ENCODE results near the gene CLSTN2.

CLSTN2 gene

DNA sequence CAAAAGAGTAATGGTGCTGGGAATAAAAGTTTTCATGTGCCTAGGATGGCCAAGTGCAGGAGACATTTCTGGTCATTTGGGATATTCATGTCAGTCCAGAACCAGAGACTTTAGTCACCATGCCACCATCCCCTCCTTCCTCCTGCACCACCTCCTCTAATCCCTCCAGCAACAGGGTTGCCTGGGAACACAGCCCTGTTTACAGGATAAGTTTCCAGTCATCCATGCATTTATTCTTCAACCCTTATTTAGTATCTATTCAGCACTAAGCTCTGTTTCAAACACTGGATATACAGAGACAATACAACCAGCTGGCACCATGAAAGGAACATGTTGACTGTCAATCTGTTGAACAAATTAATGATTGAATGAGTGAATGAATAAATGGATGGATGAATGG, 211.7 kb downstream of the CLSTN2 start:
- DNase-seq (ENCODE audit: low read depth, low spot score): no peak

DNA sequence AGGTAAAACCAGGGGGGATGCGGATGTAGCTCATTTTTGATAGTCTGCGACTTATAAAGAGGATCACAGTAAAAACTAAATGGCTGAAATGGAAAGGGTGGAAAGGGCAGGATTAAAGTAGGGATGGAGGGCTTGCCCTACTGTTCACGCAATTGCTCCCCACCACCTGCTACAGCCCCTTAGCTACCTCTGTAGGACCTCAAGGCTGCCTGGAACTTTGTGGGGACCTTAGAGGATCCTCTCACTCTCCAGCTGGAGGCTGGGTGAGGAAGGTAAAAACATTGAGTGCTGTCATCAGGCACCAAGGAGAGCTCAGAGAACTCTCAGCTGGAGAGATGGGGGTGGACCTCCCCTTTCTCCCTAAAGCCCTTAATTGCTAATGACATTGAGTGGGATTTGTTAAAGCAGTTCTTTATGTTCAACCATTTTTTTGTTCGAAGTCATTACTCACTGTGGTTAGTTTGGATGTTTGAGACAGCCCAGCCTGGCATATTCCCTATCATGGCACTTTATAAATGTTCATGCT, 213.0 kb downstream of the CLSTN2 start:
- DNase-seq (ENCODE audit: low read depth, low spot score): no peak

DNA sequence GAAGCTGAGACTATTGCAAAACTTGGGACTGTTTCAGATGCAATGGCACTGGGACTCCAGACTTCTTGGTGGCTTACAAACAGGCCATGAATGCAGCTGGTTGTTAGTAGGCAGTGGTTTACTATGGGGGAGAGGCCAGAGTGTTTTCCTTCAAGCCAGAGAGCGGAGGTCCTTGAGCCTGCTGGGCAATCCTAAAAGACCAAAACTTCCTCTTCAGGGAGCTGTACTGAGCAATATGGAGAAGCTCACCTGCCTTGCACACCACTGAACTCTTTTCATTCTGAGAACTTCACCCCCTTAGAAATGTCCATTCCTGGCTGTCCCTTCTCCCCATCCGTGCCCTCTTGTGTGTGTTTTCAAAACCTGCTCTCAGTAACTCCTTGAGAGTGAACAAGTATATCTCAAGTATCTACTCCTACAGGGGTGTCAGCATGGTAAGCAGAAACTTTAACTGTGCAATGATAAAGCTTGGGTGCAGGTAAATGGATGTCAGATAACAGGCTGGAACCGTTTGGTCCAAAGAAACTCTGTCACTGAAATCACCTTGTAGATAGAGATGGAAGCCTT, 213.9 kb downstream of the CLSTN2 start:
- DNase-seq (ENCODE audit: low read depth, low spot score): no peak

DNA sequence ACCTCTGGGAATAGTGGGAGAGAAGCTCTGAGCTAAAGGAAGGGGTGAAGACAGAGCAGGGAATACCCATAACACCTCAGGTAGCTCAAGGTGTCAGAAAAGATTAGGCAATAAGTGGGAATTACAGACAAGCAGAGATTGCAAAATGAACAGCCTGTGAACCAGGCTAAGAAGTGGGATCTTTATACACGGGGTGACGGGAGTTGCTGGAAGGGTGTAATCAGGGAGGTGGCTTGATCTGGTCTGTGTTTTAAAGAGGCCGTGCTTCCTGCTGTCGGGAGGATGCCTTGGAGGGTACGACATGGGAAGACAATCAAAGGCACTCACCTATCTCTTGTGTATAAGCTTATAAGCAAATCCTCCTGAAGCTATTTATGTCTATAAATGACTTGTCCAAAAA, 216.3 kb downstream of the CLSTN2 start:
- no peak for DNase-seq (ENCODE audit: low read depth, low spot score)

DNA sequence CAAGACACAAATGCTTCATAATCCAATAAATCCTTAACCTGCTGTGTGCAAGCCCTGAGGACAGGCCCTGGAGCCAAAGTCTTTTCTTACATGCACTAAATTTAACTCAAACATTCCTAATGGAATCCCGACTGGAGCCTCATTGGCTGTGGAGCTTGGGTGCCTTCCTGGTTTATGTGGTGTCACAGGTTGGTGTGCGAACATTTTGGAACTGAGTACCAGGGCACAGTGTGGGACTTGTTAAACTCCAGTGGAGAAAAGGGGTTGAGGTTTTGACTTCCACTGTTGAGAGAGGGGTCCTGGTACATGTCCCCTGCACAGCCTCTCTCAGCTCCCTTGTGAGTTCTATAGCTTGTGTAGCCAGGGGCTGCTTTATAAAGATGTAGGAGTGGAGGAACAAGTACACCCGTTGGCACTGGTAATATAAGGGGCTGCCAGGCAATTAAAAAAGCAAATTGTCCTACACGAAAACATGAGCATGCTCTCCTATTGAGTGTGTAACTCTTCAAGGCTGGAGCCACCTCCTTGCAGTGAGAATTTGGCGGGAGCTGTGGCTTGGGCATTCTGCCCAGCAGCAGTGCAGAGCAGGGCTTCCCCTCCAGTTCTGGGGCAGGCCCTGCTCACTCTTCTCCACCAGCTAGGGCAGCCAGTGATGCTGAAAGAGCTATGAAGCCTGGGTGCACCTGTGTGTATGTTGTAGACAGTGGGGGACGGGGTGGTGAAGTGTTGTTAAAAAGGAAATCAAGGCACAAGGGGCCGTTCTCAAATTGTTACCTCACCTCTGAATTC, 218.1 kb downstream of the CLSTN2 start:
- peak; percentile 28 for DNase-seq (ENCODE audit: low read depth, low spot score)

DNA sequence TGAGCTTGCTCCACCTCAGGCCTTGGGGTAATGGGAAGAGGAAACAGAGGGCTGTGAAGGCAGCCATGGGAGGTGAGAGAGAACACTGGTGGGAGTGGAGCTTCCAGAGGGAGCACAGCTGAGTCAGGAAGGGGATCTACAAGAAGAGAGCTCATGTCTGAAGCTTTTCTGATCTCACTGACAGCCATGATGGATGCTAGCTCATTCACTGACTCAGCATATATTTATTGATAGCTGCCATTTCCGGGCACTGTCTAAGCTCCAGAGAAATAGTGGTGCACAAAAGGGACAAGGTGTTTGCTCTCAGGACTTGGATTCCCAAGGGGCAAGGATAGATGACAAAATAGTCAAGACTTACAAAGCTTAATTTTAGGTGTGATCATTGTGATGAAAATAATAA, 218.8 kb downstream of the CLSTN2 start:
- no peak for DNase-seq (ENCODE audit: low read depth, low spot score)

DNA sequence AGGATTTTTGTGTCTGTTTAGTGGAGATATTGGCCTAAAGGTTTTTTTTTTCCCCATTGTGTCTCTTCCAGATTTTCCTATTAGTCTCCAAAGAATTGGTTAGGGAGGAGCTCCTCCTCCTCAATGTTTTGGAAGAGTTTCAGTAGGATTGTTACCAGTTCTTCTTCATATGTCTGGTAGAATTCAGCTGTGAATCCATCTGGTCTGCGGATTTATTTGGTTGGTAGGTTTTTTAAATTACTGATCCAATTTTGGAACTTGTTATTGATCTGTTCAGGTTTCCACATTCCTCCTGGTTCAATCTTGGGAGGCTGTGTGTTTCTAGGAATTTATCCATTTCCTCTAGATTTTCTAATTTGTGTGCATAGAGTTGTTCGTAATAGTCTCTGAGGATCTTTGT, 222.2 kb downstream of the CLSTN2 start:
- no peak for DNase-seq (ENCODE audit: low read depth, low spot score)

DNA sequence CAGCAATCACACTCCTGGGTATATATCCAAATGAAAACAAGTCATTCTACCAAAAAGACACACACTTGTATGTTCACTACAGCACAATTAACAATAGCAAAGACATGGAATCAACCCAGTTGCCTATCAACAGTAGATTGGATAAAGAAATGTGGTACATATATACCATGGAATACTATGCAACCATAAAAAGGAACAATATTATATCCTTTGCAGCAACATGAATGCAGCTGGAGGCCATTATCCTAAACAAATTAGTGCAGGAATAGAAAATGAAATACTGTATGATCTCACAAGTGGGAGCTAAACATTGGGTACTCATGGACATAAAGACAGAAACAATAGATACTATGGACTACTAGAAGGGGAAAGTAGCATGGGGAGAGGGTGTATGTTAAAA, 224.7 kb downstream of the CLSTN2 start:
- no peak for DNase-seq (ENCODE audit: low read depth, low spot score)

DNA sequence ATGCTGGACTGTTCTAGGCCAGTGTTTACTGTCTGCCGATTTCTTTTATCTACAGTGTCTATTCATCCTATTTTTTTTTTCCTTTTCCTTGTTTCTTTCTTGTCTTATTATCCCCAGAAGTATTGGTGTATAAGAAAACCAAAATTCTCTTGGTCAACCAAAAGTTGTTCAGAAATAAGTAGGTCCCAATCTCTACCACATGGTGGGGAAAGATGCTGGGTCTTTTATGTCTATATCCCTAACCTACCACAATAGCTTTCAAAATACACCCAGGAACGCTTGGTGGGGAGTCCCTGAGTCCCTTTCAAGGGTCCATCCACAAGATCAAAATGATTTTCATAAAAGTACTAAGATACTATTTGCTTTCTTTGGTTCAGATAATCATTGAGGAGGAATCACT, 225.6 kb downstream of the CLSTN2 start:
- no peak for DNase-seq (ENCODE audit: low read depth, low spot score)

DNA sequence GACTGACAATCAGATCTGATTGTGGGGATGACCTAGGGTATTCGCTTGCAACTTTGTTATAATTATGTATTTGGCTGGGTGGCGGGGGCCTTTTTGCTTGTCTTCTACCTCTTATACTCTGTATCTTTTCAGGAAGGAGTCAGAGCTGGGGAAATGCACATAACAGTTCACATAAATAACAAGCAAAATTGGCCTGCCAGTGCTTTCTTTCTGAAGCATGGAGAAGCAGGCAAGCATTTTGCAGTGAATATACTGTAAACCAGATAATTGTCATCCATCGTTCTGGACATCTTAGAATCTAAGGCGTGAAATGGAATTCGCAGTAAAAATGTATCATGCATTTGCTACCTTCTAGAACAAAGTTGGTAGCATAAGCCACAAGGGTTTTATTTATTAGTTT, 227.6 kb downstream of the CLSTN2 start:
- DNase-seq (ENCODE audit: low read depth, low spot score): no peak

DNA sequence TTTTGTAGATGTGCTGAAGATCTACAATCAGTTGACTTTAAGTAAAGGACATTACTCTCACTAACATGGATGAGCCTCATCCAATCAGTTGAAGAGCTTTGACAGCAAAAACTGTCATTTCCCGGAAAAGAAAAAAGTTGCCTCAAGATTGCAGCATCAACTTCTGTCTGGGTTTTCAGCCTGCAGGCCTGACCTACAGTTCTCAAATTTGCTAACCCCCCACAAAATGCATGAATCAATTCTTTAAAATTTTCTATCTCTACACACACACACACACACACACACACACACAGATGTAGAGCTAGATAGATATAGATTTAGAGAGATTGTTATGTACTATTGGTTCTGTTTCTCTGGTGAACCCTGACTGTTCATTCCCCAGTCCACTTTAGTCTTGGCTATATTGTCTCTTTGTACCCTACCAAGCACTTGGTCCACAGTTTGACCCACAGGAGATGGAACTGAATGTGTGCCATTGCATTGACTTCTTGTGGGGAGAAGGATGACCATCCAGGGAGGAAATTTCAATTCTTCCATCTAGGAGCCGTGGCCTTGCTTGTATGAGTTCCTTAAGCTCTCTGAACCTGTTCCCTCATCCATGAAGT, 228.3 kb downstream of the CLSTN2 start:
- no peak for DNase-seq (ENCODE audit: low read depth, low spot score)

DNA sequence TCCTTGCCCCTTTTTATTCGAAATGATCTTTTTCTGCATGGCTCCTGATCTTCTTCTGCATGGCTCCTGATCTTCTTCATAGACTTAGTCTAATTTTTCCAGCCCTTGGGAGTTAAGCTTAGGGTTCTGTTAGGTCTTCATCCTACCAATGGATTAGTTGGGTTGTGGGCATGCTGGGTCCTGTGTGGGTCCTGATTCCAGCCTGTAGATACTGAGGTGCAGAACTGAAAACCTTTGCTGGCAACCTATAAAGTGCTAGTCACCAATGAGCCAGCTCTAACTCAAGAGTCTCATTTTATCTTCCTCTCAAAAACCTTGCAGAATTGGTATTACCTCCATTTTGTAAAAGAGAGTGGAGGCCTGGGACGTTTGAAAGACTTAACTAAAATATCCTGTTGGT, 229.2 kb downstream of the CLSTN2 start:
- no peak for DNase-seq (ENCODE audit: low read depth, low spot score)

DNA sequence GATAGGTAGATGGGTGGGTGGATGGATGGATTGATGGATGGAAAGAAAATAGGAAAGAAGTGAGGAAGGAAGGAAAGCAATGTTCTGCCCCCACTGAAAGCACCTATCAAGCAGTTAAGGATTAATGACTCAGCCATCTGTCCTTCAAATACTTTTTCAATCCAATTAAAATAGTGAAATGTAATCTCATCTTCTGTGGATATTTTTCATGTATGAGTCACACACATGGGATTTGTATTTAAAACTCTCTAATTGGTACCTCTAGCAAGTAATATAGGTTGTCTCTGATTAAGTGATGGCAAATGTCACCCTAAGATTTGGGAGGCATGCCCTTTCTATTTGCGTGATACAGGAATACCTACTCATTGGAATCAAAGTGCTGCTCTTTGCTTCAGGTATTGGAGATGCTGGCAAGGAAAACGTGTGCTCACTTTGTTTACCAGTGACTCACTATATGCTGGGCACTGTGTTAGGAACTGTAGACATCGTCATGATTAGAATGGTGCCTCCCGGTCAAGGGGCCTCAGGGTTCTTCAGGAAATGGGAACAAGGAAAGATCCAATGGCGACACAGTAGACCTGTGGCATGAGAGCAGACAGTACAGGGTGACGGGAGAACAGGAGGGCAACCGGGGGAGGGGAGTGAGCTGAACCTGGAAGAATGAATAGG, 230.1 kb downstream of the CLSTN2 start:
- peak; percentile 39 for DNase-seq (ENCODE audit: low read depth, low spot score)

DNA sequence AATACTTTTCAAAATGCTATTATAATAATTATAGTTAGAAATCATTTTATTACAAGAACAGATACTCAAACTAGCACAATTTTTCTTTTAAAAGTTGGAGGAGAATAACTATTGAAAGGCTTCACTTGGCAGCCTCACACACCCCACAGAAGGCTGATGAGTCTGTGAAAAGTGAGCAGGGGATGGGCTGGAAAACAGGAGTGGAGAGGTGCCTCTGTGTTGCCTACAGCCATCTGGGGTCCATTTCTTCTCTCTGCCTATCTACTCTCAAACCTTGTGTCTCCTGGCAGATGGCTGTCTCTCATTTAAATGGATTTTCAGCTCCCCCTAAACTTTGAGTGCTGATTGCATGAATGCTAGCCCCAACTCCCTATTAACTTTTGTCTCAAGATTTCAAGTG, 230.8 kb downstream of the CLSTN2 start:
- DNase-seq (ENCODE audit: low read depth, low spot score): no peak

DNA sequence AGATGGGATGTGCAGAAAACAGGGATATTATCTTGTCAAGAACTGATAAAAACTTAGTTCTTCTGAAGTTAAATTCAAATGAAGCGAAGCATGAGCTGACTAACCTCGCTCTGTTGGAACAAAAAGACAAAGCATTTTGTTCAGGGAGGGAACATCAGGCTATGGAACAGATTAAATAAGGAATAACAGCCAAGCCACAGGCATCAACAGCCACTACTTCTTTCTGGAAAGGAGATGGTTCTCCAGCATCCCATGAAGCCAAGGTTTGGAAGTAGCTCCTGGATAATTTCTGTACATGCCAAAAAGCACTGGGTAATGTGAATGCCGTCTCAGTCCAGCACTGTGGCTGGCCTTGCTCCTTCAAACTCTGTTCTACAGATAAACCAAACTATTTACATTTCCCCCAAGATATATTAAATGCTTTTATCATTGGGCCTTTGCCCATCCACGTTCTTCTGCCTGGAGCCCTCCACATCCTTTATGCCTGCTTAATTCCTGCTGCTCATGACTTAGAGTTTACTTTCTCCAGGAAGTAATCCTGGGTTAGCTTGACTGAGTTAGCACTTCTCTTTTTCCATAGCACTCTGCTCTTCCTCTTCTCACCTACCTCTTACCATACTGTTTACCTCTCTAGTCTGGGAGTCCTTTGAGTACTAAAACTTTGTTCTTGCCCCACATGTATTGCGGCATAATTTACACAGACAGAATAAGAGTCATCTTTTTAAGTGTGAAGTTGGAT, 232.0 kb downstream of the CLSTN2 start:
- peak; percentile 41 for DNase-seq (ENCODE audit: low read depth, low spot score)

DNA sequence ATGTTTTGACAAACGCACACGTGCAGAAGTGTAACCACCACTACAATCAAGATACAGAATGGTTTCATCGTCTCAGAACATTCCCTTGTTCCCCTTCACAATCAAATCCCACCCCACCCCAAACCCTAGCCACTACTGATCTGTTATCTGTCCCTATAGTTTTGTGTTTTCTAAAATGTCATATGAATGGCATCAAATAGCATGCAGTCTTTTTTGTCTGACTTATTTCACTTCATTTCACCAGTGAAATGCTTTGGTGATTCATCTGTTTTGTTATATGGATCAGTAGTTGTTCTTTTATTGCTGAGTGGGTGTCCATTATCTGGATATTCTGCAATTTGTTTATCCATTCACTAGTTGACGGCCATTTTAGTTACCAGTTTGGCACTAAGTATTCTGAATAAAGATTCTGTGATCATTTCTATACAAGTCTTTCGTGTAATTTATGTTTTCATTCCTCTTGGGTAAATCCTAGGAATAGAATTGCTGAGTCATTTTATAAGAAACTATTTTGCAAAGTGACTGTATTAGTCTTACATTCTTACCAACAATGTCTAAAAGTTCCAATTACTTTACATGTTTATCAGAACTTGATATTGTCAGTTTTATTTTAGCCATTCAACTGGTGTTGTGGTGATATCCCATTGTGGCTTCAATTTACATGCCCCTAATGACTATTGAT, 232.8 kb downstream of the CLSTN2 start:
- DNase-seq (ENCODE audit: low read depth, low spot score): peak; percentile 16

DNA sequence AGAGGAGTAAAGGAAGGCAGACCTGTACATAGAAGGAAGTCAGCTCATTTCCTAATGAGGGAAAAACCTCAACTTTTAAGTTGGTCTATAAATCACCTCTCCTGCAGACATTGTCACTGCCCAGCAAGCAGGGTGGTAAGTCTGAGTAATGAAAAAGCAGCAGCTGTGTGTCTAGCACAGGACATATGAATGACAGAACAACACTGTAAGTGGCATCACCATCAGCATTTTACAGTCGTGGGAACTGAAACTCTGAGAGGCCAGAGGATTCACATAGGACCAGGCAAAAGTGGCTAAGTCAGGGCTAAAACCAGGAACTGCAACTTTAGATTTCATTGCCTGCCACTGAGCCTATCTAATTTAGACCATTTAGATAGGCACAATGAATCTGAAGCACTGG, 235.6 kb downstream of the CLSTN2 start:
- DNase-seq (ENCODE audit: low read depth, low spot score): no peak

DNA sequence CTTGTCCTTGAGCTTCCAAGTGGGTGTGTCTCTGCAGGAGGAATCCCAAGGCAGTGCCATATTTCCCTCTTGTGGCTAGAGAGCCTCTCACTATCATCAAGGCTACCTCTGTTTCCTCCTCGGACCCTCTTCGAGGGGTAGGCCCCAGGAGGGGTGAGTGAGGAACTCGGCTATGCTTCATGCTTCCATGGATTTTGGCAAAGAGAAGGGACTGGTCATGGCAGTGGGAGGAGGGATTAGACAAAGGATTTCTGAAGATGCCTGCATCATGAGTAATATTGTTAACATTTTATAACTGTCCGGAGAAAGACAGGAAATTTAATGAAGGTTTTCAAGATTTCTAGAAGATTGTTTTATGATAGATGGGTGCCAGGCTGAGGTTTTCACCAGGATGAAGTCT, 241.5 kb downstream of the CLSTN2 start:
- peak; percentile 44 for DNase-seq (ENCODE audit: low read depth, low spot score)

DNA sequence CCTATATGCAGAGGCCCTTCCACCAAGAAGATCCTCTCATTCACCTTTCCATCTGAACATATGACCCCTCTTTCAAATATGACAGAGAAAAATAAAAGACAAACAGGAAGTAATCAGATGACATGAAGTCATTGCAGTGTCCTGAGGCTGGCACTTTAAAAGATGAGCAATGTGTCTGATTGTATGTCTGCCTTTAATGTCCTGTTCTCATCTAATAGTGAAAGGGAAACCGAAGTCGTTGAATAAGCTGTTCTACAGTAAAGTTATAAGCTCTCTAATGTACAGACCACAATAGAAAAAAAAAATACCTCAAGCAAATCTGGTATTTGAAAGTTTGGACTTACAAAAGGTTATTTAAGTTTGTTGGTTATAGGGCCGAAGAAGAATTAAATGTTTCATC, 243.0 kb downstream of the CLSTN2 start:
- DNase-seq (ENCODE audit: low read depth, low spot score): no peak

DNA sequence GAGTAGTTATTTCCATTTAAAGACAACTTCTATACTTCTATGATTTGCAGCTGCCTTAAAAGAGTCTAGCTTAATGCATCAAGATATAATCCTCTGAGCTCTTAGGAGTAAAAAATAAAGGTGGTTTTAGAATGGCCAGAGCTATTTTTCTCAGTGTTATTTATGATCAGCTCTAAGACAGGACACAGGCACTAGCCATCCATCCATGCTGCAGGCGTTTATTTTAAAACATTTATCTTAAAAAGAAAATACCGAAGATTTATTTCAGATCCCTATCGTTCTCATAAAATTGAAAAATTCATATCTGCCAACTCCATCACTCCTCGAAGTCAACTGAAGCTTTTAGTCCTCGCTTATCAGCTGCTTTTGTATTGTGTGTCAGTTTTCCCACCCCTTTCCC, 243.5 kb downstream of the CLSTN2 start:
- no peak for DNase-seq (ENCODE audit: low read depth, low spot score)

DNA sequence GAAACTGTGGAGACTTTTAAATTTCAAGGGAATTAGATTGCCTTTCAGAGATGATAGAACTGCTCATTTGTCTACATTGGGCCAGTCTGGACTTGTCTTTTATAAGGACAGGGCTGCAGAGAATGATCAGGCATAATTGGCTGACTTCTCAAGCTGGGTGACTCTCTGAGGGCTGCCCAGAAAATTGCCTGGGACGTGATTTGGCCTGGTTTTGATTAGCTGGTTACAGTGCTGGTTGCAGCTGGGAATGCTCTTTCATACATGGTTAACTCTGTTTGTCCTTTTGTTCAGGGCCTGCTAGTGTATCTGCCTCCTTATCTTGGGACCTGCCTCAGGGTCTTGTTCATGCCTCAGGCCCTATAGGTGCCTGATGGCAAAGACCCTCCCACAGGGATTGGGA, 245.6 kb downstream of the CLSTN2 start:
- DNase-seq (ENCODE audit: low read depth, low spot score): no peak
